Skeletal muscle cell (primary cell): ENCODE data around the gene GCC2.
"Not testable (repeated sequence)": the region's sequence is repeated elsewhere in the genome, so short reads cannot be mapped to it uniquely, and the experiment has no call there.

Source experiments
- DNase-seq: peaks from one replicate; pipeline ENCODE4 v3.0.0-alpha.2; 2010; ENCODE audit warnings: low read depth
- H3K4me3 ChIP-seq: 2 replicates; pipeline ENCODE4 v1.5.1; 2011; ENCODE audit warnings: low read depth, mild to moderate bottlenecking, control low read depth, low read length, moderate library complexity

The GCC2 gene

GRCh38 chr2:108448678-108449409 is at the start of gene GCC2:
TSS of gene GCC2 (plus strand) at chr2:108449206. CDS start at chr2:108449275, 69 bp downstream.
- peak within 1 kb of the TSS; percentile 91 for H3K4me3 ChIP-seq
- peak; percentile 82 for DNase-seq

GRCh38 chr2:108399479-108399878 is 49.5 kb upstream of the GCC2 start:
- DNase-seq = no peak
- H3K4me3 ChIP-seq = no peak overlapping the region

- no peak for DNase-seq
- H3K4me3 ChIP-seq = no peak overlapping the region
Observed at GRCh38 chr2:108401800-108402199, 47.2 kb upstream of the GCC2 start.

GRCh38 chr2:108403494-108403893 is 45.5 kb upstream of the GCC2 start:
- DNase-seq = peak; percentile 23
- H3K4me3 ChIP-seq = no peak overlapping the region

- no peak for DNase-seq
- no peak overlapping the region for H3K4me3 ChIP-seq
Observed at GRCh38 chr2:108404784-108405397, 44.1 kb upstream of the GCC2 start.

GRCh38 chr2:108407864-108408729 is 40.9 kb upstream of the GCC2 start:
- DNase-seq = no peak
- H3K4me3 ChIP-seq = no peak overlapping the region

- DNase-seq = no peak
- no peak overlapping the region for H3K4me3 ChIP-seq
Observed at GRCh38 chr2:108409768-108410167, 39.2 kb upstream of the GCC2 start.

GRCh38 chr2:108412995-108413710 is 35.9 kb upstream of the GCC2 start:
- peak; percentile 79 for DNase-seq
- H3K4me3 ChIP-seq = no peak overlapping the region

- no peak for DNase-seq
- no peak overlapping the region for H3K4me3 ChIP-seq
Observed at GRCh38 chr2:108413711-108414095, 35.3 kb upstream of the GCC2 start.

GRCh38 chr2:108414256-108414876 is 34.6 kb upstream of the GCC2 start:
- no peak overlapping the region for H3K4me3 ChIP-seq
- no peak for DNase-seq

- no peak for DNase-seq
Observed at GRCh38 chr2:108414945-108415344, 34.1 kb upstream of the GCC2 start.

GRCh38 chr2:108417254-108417653 is 31.8 kb upstream of the GCC2 start:
- no peak overlapping the region for H3K4me3 ChIP-seq
- DNase-seq = no peak

More at GRCh38 chr2:108414945-108415344, 34.1 kb upstream of the GCC2 start:
- H3K4me3 ChIP-seq = no peak overlapping the region

- no peak for DNase-seq
- no peak overlapping the region for H3K4me3 ChIP-seq
Observed at GRCh38 chr2:108418416-108418815, 30.6 kb upstream of the GCC2 start.

GRCh38 chr2:108423067-108423466 is 25.9 kb upstream of the GCC2 start:
- H3K4me3 ChIP-seq = no peak overlapping the region

GRCh38 chr2:108423502-108424251 is 25.3 kb upstream of the GCC2 start:
- no peak overlapping the region for H3K4me3 ChIP-seq
- no peak for DNase-seq

More at GRCh38 chr2:108423067-108423466, 25.9 kb upstream of the GCC2 start:
- DNase-seq = no peak

- no peak overlapping the region for H3K4me3 ChIP-seq
- no peak for DNase-seq
Observed at GRCh38 chr2:108428286-108429009, 20.6 kb upstream of the GCC2 start.

GRCh38 chr2:108435578-108435977 is 13.4 kb upstream of the GCC2 start:
- not testable (repeated sequence) for DNase-seq

GRCh38 chr2:108436976-108437375 is 12.0 kb upstream of the GCC2 start:
- no peak overlapping the region for H3K4me3 ChIP-seq
- DNase-seq = no peak

More at GRCh38 chr2:108435578-108435977, 13.4 kb upstream of the GCC2 start:
- H3K4me3 ChIP-seq = not testable (repeated sequence)
